ENCODE data around the gene PPM1D. TPM values are rescaled to one million over a fixed set of nuclear protein-coding genes. Genes with fewer than 3 reads are reported as not detected.
"Not testable (repeated sequence)": the region's sequence is repeated elsewhere in the genome, so short reads cannot be mapped to it uniquely, and the experiment has no call there.

Gene PPM1D
- total RNA-seq, 1 donor from 2014 or later: 7.5 TPM

- DNase-seq (ENCODE audit: low spot score): not testable (repeated sequence)
Measured at GRCh38 chr17:60593441-60594036, 6.5 kb upstream of the PPM1D start.

DNA sequence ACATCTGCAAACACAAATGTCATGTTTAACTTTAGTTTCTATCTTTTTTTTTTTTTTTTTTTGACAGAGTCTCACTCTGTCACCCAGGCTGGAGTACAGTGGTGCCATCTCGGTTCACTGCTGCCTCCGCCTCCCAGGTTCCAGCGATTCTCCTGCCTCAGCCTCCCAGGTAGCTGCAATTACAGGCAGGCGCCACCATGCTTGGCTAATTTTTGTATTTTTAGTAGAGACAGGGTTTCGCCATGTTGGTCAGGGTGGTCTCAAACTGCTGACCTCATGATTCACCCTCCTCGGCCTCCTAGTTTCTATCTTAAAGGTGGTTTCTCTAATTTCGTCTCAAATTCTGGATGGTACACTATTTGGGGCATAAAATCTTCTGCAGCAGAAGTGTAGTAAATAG lies 5.8 kb upstream of the PPM1D start:
- DNase-seq (ENCODE audit: low spot score): not testable (repeated sequence)

DNA sequence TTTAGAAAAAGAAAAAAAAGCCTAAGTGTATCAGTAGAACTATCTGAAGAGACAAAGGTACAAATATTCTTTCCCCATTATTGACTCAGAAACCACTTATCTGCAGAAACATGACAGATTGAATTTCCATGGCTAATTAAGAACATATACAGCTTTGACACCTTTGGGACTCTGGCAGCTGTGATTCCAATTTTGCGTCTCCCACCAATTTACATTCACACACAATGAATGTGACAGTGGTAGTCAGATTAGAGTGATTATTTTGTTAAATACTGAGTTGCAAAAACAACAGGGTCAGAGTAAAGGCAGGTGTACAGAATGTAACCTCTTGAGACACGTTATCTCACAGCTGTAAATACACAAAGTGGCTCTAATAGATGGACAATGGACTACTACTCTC lies 5.3 kb upstream of the PPM1D start:
- DNase-seq (ENCODE audit: low spot score): no peak

GRCh38 chr17:60597297-60597696 lies 2.7 kb upstream of the PPM1D start:
- no peak for DNase-seq (ENCODE audit: low spot score)

DNA sequence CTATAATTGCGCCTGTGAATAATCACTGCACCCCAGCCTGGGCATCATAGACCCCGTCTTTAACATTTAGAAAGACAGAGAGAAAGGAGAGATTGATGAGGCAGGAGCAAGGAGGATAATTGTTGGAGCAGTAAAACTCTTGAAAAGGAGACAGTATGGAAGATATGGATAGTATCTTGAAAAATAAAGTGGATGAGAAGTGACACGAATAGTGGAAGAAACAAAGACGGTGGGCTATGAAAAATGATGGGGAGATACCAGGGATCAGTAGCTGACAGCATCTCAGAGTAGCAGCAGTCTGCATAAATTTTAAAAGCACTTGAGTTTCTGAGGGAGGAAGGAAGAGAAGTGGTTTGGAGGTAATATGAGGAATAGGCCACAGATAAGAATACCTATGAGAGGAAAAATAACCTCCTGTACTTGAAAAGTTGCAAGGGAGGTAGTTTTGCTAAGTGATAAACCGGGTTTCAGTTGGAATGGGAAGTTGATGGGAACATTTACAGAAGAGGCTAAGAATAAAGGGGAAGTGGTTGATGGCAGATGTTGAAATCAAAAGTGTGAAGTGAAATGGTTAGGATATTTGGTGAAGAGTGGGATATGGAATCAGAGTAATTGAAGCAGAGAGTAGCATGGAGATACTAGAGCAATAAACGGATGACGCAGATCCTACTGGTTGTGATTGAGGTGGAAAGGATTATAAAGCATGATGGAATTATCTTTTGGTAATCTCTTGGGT lies 1.8 kb upstream of the PPM1D start:
- peak; percentile 17 for DNase-seq (ENCODE audit: low spot score)

GRCh38 chr17:60599220-60599619 lies 773 bp upstream of the PPM1D start:
- no peak for DNase-seq (ENCODE audit: low spot score)

DNA sequence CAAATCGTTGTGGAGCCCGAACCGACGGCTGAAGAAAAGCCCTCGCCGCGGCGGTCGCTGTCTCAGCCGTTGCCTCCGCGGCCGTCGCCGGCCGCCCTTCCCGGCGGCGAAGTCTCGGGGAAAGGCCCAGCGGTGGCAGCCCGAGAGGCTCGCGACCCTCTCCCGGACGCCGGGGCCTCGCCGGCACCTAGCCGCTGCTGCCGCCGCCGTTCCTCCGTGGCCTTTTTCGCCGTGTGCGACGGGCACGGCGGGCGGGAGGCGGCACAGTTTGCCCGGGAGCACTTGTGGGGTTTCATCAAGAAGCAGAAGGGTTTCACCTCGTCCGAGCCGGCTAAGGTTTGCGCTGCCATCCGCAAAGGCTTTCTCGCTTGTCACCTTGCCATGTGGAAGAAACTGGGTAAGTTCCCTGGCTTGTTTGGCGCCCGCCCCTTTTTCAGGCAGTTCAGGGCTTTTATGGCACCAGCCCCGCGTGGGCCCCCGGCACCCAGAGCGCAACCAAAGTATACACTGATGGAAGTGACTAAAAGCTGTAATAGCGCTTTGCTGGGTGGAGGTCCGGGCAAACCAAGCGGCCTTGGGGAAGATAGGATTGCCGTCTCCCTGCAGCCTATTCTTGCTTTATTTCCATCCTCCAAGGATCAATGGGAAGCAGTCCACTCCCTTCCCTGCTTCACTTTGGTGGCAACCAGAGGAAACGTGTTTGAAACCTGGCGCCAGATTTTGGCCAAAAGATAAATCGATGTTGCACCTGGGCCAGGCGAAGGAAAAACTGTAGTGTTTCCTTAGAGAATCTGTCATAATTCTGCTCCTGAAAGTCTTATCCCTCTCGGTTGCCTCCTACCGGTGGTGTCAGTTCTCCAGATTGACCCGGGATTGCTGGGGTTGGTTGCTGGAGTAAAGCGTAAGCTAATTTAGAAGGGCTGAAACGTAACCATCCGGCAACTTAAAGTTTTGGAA lies 775 bp downstream of the PPM1D start:
- DNase-seq (ENCODE audit: low spot score): peak; percentile 88

- DNase-seq (ENCODE audit: low spot score): peak; percentile 93
Measured at GRCh38 chr17:60601447-60602384, 1.7 kb downstream of the PPM1D start.

GRCh38 chr17:60602385-60602742 lies 2.4 kb downstream of the PPM1D start:
- peak; percentile 24 for DNase-seq (ENCODE audit: low spot score)

DNA sequence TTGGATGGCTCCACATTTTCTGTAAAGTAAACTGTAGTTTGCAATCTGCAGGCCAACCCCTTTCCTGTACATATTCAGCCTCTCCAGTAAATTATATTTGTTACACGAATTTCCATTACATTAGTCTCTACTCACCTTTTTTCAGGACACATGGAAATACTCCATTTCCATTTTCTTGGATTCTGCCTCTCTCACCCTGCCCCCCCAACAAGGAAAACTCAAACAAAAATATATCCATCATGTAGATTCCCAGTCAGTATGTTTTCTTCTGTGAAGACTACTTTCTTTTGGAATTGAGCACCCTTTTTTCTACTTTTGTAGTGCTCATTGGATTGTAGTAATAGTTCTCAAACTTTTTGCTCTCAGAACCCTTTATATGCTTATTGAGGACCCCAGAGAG lies 2.9 kb downstream of the PPM1D start:
- no peak for DNase-seq (ENCODE audit: low spot score)

GRCh38 chr17:60603477-60603876 lies 3.5 kb downstream of the PPM1D start:
- DNase-seq (ENCODE audit: low spot score): not testable (repeated sequence)

DNA sequence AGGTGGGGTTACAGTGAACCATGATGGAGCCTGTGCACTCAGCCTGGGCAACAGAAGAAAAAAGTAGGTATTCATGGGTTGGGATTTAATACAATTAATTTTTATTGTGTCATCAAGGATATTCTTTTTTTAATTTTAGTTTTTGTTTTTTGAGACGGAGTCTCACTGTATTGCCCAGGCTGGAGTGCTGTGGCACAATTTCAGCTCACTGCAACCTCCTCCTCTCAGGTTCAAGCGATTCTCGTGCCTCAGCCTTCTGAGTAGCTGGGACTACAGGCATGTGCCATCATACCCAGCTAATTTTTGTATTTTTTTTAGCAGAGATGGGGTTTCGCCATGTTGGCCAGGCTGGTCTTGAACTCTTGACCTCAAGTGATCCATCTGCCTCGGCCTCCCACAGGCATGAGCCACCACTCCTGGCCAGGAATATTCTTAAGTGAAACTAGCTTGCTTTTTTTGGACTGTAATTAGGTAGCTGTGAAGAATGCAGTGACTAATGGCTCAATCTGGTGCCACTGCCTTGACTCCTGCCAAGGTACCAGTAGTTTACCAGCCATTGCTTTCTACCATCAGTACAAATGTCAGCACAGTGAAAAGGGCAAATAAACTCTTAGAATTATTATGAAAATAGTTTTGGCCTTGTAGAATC lies 4.8 kb downstream of the PPM1D start:
- no peak for DNase-seq (ENCODE audit: low spot score)

DNA sequence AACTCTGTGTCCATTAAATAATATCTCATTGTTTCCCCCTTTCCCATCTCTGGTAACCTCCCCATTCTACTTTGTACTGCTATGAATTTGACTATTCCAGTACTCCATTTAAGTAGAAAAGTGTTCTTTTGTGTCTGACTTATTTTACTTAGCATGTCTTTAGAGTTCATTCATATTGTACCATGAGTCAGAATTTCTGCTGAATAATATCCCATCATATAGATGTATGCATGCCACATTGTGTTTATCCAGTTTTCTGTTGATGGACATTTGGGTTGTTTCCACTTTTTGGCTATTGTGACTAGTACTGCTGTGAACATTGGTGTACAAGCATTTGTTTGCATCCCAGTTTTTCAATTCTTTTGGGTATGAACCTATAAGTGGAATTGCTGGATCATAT lies 6.0 kb downstream of the PPM1D start:
- no peak for DNase-seq (ENCODE audit: low spot score)

- no peak for DNase-seq (ENCODE audit: low spot score)
Measured at GRCh38 chr17:60610473-60610872, 10.5 kb downstream of the PPM1D start.

GRCh38 chr17:60611321-60611720 lies 11.3 kb downstream of the PPM1D start:
- not testable (repeated sequence) for DNase-seq (ENCODE audit: low spot score)

- no peak for DNase-seq (ENCODE audit: low spot score)
Measured at GRCh38 chr17:60613325-60613724, 13.3 kb downstream of the PPM1D start.

DNA sequence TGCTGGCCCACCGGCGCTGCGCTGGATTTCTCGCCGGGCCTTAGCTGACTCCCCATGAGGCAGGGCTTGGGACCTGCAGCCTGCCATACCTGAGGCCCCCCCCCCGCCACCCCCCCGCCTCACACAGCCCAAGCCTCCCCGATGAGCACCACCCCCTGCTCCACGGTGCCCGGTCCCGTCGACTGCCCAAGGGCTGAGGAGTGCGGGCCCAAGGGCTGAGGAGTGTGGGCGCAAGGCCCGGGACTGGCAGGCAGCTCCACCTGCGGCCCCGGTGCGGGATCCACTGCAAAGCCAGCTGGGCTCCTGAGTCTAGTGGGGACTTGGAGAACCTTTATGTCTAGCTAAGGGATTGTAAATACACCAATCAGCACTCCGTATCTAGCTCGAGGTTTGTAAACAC lies 13.8 kb downstream of the PPM1D start:
- DNase-seq (ENCODE audit: low spot score): not testable (repeated sequence)

DNA sequence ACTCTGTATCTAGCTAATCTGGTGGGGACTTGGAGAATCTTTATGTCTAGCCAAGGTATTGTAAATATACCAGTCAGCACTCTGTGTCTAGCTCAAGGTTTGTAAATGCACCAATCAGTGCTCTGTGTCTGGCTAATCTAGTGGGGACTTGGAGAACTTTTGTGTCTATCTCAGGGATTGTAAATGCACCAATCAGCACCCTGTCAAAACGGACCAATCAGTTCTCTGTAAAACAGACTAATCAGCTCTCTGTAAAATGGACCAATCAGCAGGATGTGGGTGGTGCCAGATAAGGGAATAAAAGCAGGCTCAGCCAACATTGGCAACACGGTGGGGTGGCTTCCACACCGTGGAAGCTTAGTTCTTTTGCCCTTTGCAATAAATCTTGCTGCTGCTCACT lies 14.3 kb downstream of the PPM1D start:
- not testable (repeated sequence) for DNase-seq (ENCODE audit: low spot score)

DNA sequence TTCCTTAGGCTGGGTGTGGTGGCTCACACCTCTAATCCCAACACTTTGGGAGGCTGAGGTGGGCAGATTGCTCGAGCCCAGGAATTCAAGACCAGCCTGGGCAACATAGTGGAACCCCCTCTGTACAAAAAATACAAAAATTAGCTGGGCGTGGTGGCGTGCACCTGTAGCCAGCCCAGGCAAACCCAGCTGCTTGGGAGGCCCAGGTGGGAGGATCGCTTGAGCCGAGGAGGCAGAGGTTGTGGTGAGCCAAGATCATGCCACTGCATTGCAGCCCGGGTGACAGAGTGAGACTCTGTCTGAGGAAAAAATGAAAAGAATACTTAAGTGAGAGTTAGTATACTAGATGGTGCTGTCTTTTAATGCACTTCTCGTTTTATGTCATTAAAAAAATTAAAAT lies 15.1 kb downstream of the PPM1D start:
- no peak for DNase-seq (ENCODE audit: low spot score)

GRCh38 chr17:60615840-60616239 lies 15.8 kb downstream of the PPM1D start:
- no peak for DNase-seq (ENCODE audit: low spot score)

GRCh38 chr17:60618080-60618479 lies 18.1 kb downstream of the PPM1D start:
- no peak for DNase-seq (ENCODE audit: low spot score)

Measured in umbilical cord (tissue), 2 donors.